ENCODE measurements around the gene WWOX. TPM values are rescaled to one million over a fixed set of nuclear protein-coding genes. Genes with fewer than 3 reads are reported as not detected.

Gene WWOX
- total RNA-seq, 2 experiments from 2014 or later = 19.1 to 23.7 TPM

DNA sequence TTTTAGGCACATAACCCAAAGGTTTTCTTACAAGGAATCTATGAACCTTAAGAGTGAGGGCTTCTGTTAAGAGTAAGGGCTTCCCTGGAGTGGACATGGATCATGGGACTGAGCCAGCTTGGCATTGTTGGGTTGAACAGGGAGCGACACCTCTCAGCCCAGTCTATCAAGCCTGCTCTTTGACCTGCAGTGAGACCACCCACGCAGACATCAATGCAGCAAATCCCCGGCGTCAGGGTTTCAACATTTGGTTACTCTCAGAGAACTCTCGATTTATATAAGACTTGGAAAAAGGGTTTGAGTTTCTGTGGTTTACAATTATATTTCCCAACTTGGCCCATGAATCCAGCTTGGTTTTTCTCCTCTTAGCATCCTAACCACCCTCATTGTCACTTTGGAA, 299.9 kb downstream of the WWOX start:
- Mint-ChIP-seq H3K4me3 (no peak overlapping the region), H3K4me1 (ENCODE audit: low read depth) (no peaks in the 10 kb centered on the region), H3K27ac (no peak overlapping the region), H3K9me3 (no peaks in the 10 kb centered on the region), H3K36me3 (ENCODE audit: low read depth) (no peaks in the 10 kb centered on the region), H3K27me3 (no peaks in the 10 kb centered on the region)
- ChIA-PET CTCF (no interaction called here), POLR2A (no interaction called here)
- intact Hi-C loops (cut with micrococcal nuclease) = no loop called here
- TF ChIP-seq, protein P1, sequence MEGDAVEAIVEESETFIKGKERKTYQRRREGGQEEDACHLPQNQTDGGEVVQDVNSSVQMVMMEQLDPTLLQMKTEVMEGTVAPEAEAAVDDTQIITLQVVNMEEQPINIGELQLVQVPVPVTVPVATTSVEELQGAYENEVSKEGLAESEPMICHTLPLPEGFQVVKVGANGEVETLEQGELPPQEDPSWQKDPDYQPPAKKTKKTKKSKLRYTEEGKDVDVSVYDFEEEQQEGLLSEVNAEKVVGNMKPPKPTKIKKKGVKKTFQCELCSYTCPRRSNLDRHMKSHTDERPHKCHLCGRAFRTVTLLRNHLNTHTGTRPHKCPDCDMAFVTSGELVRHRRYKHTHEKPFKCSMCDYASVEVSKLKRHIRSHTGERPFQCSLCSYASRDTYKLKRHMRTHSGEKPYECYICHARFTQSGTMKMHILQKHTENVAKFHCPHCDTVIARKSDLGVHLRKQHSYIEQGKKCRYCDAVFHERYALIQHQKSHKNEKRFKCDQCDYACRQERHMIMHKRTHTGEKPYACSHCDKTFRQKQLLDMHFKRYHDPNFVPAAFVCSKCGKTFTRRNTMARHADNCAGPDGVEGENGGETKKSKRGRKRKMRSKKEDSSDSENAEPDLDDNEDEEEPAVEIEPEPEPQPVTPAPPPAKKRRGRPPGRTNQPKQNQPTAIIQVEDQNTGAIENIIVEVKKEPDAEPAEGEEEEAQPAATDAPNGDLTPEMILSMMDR (IDR thresholded peaks at IDR 0.05) = no peak
- DNase-seq (no peak), ATAC-seq (no peak)

DNA sequence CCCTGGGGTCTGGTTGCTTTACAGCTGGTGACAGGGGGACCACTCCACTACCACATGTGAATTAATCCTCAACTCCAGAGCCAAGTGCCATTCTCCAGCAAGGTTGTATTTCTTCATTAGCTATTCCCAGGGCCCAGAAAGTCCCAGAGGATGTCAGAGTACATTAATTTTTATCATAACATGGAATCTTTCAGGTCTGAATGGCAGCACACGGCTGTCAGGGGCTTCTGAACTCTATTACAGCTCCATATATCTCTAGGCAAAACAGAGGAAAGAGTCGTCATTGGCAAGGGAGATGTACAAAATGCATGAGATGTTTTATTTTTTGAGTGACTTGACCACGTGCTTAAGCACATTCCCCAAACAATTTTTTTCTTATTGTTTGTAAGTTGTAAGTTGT, 303.4 kb downstream of the WWOX start:
- TF ChIP-seq, protein P1 (IDR thresholded peaks at IDR 0.05) = no peak
- POLR2A ChIA-PET = no interaction called here
- intact Hi-C loops (cut with micrococcal nuclease) = no loop called here
- CTCF ChIA-PET = no interaction called here
- H3K27me3 Mint-ChIP-seq = no peaks in the 10 kb centered on the region
- no peak overlapping the region for H3K4me3 Mint-ChIP-seq
- ATAC-seq (no peak), DNase-seq (no peak)
- no peaks in the 10 kb centered on the region for H3K4me1 Mint-ChIP-seq (ENCODE audit: low read depth)
- H3K9me3 Mint-ChIP-seq = no peaks in the 10 kb centered on the region
- H3K27ac Mint-ChIP-seq = no peak overlapping the region
- no peaks in the 10 kb centered on the region for H3K36me3 Mint-ChIP-seq (ENCODE audit: low read depth)

DNA sequence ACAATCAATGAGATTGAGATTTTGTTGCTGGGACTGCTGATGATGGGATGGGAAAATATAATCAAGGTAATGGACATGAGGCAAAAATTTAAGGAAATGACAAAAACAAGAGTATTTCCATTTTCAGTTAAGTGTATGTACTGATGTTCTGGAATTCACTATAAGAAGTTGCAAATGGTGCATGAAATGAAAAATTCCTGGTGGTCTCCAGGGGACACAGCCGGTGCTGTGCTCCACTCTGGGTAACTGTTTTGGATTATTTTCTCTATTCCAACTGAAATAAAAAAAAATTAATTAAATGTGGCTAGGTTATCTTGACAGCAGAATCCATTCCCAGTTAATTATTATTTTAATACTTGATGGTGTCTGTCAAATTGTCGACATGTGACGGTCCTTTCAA, 305.6 kb downstream of the WWOX start:
- no peak for ATAC-seq
- Mint-ChIP-seq H3K4me1 (ENCODE audit: low read depth) (no peaks in the 10 kb centered on the region), H3K27me3 (no peaks in the 10 kb centered on the region), H3K27ac (no peak overlapping the region), H3K36me3 (ENCODE audit: low read depth) (peaks cover 2% of the 10 kb centered on the region), H3K9me3 (peaks cover 5% of the 10 kb centered on the region), H3K4me3 (no peak overlapping the region)
- no peak for DNase-seq
- POLR2A ChIA-PET = no interaction called here
- TF ChIP-seq, protein P1 (IDR thresholded peaks at IDR 0.05) = no peak
- CTCF ChIA-PET = no interaction called here
- intact Hi-C loops (cut with micrococcal nuclease) = no loop called here

DNA sequence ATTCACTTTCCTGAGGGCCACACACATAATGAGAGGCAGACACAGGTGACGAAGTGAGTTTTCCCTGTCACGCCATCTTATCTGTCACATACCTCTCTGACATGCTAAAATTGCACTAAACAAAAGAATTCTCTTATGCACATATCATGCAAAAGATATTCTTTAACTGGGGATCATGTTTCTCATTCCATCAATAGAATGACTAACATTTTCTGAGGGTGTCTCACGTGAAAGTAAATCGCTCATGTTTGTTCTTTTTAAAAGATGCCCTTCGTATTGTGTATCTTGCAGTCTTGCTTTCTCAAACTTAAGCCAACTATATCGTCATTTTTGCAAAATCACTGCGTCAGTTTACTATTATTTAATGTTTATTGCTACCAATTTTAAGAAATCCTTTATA, 306.4 kb downstream of the WWOX start:
- H3K9me3 Mint-ChIP-seq = peaks cover 5% of the 10 kb centered on the region
- peaks cover 2% of the 10 kb centered on the region for H3K36me3 Mint-ChIP-seq (ENCODE audit: low read depth)
- no peak overlapping the region for H3K27ac Mint-ChIP-seq
- DNase-seq (no peak), ATAC-seq (no peak)
- ChIA-PET CTCF (no interaction called here), POLR2A (no interaction called here)
- TF ChIP-seq, protein P1 (IDR thresholded peaks at IDR 0.05) = no peak
- no peaks in the 10 kb centered on the region for H3K4me1 Mint-ChIP-seq (ENCODE audit: low read depth)
- H3K4me3 Mint-ChIP-seq = no peak overlapping the region
- no peaks in the 10 kb centered on the region for H3K27me3 Mint-ChIP-seq
- intact Hi-C loops (cut with micrococcal nuclease) = no loop called here

DNA sequence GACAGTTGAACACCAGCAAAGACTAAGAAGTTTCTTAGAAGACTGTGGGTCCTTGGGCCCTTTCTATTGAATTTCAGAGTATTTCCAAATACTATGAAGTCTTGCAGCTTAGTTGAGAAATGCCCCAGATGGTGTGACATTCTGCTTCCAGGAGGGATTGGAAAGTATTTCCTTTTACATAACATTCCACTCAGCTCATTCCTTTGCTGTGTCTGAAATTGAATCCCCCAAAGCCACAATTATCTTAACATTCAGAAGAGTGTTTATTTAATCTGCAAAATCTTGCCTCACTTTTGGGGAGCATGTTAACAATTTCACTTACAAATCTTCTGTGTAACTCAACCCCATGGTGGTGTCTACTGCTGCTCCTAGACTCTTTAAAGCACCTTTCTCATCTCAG, 307.7 kb downstream of the WWOX start:
- no peak for DNase-seq
- Mint-ChIP-seq H3K27ac (no peak overlapping the region), H3K4me3 (no peak overlapping the region), H3K4me1 (ENCODE audit: low read depth) (no peaks in the 10 kb centered on the region), H3K27me3 (no peaks in the 10 kb centered on the region), H3K9me3 (peaks cover 7% of the 10 kb centered on the region), H3K36me3 (ENCODE audit: low read depth) (peaks cover 2% of the 10 kb centered on the region)
- CTCF ChIA-PET = no interaction called here
- TF ChIP-seq, protein P1 (IDR thresholded peaks at IDR 0.05) = no peak
- intact Hi-C loops (cut with micrococcal nuclease) = no loop called here
- POLR2A ChIA-PET = no interaction called here
- ATAC-seq = no peak

Data from activated CD8-positive, alpha-beta T cell treated with anti-CD3 and anti-CD28 coated beads for 36 hours (primary cell).